HepG2 (cell line): ENCODE measurements around the gene CAMTA2. TPM values are rescaled to one million over a fixed set of nuclear protein-coding genes. Genes with fewer than 3 reads are reported as not detected.
A peak's percentile ranks its signal among the peaks of the same experiment; 100 is the strongest.

Experiments
- EP300 ChIP-seq, 3 experiments: sonication (generic) in 1 of 3; formaldehyde crosslinking in 1 of 3; IDR thresholded peaks; 2 replicates each; pipeline versions ENCODE4 v1.5.1 to v1.6.1; 2011 to 2020; ENCODE audit warnings: low read depth in 2 of 3, low read length in 2 of 3, borderline replicate concordance in 1 of 3, improper control_type of control experiment in 1 of 3, mild to moderate bottlenecking in 1 of 3, missing genetic modification reagents in 1 of 3, moderate library complexity in 1 of 3
- GATAD1 ChIP-seq: IDR thresholded peaks from 2 replicates; pipeline ENCODE4 v1.6.1; 2016; ENCODE audit warnings: missing genetic modification reagents, missing compliant biosample characterization
- HDAC2 ChIP-seq: sonication (generic); formaldehyde crosslinking; IDR thresholded peaks from 2 replicates; pipeline ENCODE4 v1.4.0; 2020; ENCODE audit warnings: missing genetic modification reagents
- JUNB ChIP-seq: sonication (generic); formaldehyde crosslinking; IDR thresholded peaks from 2 replicates; pipeline ENCODE4 v1.8.0; 2022; ENCODE audit warnings: missing genetic modification reagents, mild to moderate bottlenecking, borderline replicate concordance
- KDM5A ChIP-seq: fragments of 200-600 bp; sonication (generic); IDR thresholded peaks from 2 replicates; pipeline ENCODE4 v1.7.0; 2018; ENCODE audit warnings: antibody characterized with exemption, mild to moderate bottlenecking, low read length, borderline replicate concordance
- KLF16 ChIP-seq, 2 experiments: sonication (generic) in 1 of 2; formaldehyde crosslinking in 1 of 2; IDR thresholded peaks; 2 replicates each; pipeline versions ENCODE4 v1.6.1 to v1.8.0; 2016 to 2023; ENCODE audit warnings: missing genetic modification reagents in 2 of 2, missing compliant biosample characterization in 1 of 2
- SNAI1 ChIP-seq: sonication (generic); formaldehyde crosslinking; IDR thresholded peaks from 2 replicates; pipeline ENCODE4 v1.5.0; 2020; ENCODE audit warnings: mild to moderate bottlenecking, missing genetic modification reagents, borderline replicate concordance
- SOX6 ChIP-seq, 2 experiments: fragments of 450-650 bp in 1 of 2; sonication (generic) in 1 of 2; formaldehyde crosslinking in 1 of 2; IDR thresholded peaks; 2 replicates each; pipeline versions ENCODE4 v1.4.0 to v1.6.1; 2017 to 2020; ENCODE audit warnings: antibody characterized with exemption in 1 of 2, mild to moderate bottlenecking in 1 of 2, missing genetic modification reagents in 1 of 2
- THAP9 ChIP-seq: sonication (generic); formaldehyde crosslinking; IDR thresholded peaks from 2 replicates; pipeline ENCODE4; 2020; ENCODE audit warnings: missing genetic modification reagents, mild to moderate bottlenecking, borderline replicate concordance
- YEATS4 ChIP-seq: sonication (generic); formaldehyde crosslinking; IDR thresholded peaks from 2 replicates; pipeline ENCODE4 v1.4.0; 2020; ENCODE audit warnings: missing genetic modification reagents, borderline replicate concordance
- ZNF20 ChIP-seq: sonication (generic); formaldehyde crosslinking; IDR thresholded peaks from 2 replicates; pipeline ENCODE4 v1.4.0; 2020; ENCODE audit warnings: mild to moderate bottlenecking, moderate library complexity, missing genetic modification reagents
- ZNF280D ChIP-seq: sonication (generic); formaldehyde crosslinking; IDR thresholded peaks from 2 replicates; pipeline ENCODE4 v1.5.1; 2020; ENCODE audit warnings: mild to moderate bottlenecking, missing genetic modification reagents
- ZNF460 ChIP-seq: sonication (generic); formaldehyde crosslinking; IDR thresholded peaks from 2 replicates; pipeline ENCODE4 v1.5.1; 2020; ENCODE audit warnings: missing genetic modification reagents, mild to moderate bottlenecking, borderline replicate concordance
- polyA plus RNA-seq, 8 experiments: library from polyadenylated mRNA; depleted of rRNA in 3 of 8; stranded (reverse) in 7 of 8; unstranded in 1 of 8; fragments of >200 nt; fragmentation: Illumina TruSeq in 4 of 8; extraction: Trizol in 4 of 8; gene quantifications; 2 replicates each; pipeline versions ENCODE4 v1.2.1 to v1.2.3, GENCODE V29; 2011 to 2016; ENCODE audit warnings: low read depth in 4 of 8, missing spikeins in 1 of 8, mixed read lengths in 1 of 8; ENCODE audit not compliant: insufficient read depth in 1 of 8
- total RNA-seq, 5 experiments: library from RNA; depleted of rRNA; stranded (reverse); fragments of >200 nt; fragmentation: Illumina TruSeq; extraction: Trizol; gene quantifications; 2 replicates each; pipeline ENCODE4 v1.2.3, GENCODE V29; 2016; ENCODE audit warnings: low read depth in 1 of 5
- TF ChIP-seq, protein P1 (sequence below): sonication (generic); formaldehyde crosslinking; IDR thresholded peaks from 2 replicates; pipeline ENCODE4 v1.5.0; 2020; ENCODE audit warnings: mild to moderate bottlenecking, missing genetic modification reagents
- TF ChIP-seq, protein P2 (sequence below): sonication (generic); formaldehyde crosslinking; IDR thresholded peaks from 2 replicates; pipeline ENCODE4 v1.4.0; 2020; ENCODE audit warnings: mild to moderate bottlenecking, missing genetic modification reagents
- TF ChIP-seq, protein P3 (sequence below): sonication (generic); formaldehyde crosslinking; IDR thresholded peaks from 2 replicates; pipeline ENCODE4 v1.5.1; 2020; ENCODE audit warnings: mild to moderate bottlenecking, missing genetic modification reagents, borderline replicate concordance

CAMTA2 gene
- total and polyA plus RNA-seq, 2 of the 13 experiments (the other 11 are each of a cell fraction or from before 2014, with no cell fraction given) = 4.1 to 7.1 TPM

DNA sequence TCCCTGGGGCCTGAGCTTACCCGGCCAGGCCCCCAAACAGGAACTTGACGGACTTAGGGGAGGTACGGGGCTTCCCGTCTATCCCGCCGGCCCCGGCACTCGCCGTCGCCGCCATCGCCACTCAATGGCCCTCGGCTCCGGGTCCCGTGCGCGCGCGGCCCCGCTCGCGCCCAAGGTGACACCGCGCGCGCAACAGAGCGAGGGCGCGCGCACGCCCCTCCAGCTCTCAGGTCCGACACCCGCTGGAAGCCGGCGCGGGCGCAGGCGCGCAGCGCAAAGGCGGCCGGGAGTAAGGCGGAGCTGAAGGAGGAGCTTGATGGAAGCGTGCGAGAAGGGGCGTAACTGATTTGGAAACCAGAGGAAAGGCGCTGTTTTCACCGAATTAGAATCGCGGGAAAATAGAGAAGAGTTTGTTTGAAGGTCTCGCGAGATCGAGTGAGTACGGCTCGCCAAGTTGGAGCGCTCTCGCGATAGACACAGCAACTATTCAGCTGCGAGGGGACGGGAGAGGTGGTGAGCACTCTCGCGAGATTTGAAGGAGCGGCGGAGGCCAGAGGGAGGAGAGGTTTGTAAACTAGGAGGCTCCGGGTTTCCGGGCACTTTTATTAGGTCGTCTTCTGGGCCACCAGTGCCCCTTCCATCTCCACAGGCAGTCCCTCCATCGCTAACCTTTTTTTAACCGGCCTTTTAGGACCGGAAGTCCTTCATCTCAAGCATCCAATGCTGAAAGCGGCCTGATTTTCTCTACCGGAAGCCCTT lies 47.5 kb downstream of the CAMTA2 start, which contains the start of the genes RNF167 and SLC25A11 (continued):
- no peak; the same call in 1 of the 2 replicates for TF ChIP-seq THAP9 (CRISPR knock-in tag)
- TF ChIP-seq ZNF460 = no peak
- TF ChIP-seq SOX6 (IDR thresholded peaks at IDR 0.05) = no peak
- TF ChIP-seq SOX6 (CRISPR knock-in tag; IDR thresholded peaks at IDR 0.05) = no peak
- peak; percentile 85 for TF ChIP-seq GATAD1 (CRISPR knock-in tag)
- TF ChIP-seq JUNB (CRISPR knock-in tag) = no peak
- TF ChIP-seq SNAI1 (CRISPR knock-in tag) = no peak
- TF ChIP-seq, protein P1, sequence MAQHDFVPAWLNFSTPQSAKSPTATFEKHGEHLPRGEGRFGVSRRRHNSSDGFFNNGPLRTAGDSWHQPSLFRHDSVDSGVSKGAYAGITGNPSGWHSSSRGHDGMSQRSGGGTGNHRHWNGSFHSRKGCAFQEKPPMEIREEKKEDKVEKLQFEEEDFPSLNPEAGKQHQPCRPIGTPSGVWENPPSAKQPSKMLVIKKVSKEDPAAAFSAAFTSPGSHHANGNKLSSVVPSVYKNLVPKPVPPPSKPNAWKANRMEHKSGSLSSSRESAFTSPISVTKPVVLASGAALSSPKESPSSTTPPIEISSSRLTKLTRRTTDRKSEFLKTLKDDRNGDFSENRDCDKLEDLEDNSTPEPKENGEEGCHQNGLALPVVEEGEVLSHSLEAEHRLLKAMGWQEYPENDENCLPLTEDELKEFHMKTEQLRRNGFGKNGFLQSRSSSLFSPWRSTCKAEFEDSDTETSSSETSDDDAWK (CRISPR knock-in tag) = no peak
- TF ChIP-seq, protein P2, sequence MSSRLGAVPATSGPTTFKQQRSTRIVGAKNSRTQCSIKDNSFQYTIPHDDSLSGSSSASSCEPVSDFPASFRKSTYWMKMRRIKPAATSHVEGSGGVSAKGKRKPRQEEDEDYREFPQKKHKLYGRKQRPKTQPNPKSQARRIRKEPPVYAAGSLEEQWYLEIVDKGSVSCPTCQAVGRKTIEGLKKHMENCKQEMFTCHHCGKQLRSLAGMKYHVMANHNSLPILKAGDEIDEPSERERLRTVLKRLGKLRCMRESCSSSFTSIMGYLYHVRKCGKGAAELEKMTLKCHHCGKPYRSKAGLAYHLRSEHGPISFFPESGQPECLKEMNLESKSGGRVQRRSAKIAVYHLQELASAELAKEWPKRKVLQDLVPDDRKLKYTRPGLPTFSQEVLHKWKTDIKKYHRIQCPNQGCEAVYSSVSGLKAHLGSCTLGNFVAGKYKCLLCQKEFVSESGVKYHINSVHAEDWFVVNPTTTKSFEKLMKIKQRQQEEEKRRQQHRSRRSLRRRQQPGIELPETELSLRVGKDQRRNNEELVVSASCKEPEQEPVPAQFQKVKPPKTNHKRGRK (CRISPR knock-in tag) = no peak
- TF ChIP-seq YEATS4 (CRISPR knock-in tag) = peak; percentile 77; the same call in 1 of the 2 replicates
- TF ChIP-seq ZNF280D (CRISPR knock-in tag) = no peak
- no peak for TF ChIP-seq EP300 (IDR thresholded peaks at IDR 0.05; ENCODE audit: low read depth in 2 of 2, low read length in 2 of 2)
- no peak for TF ChIP-seq EP300 (CRISPR knock-in tag; IDR thresholded peaks at IDR 0.05; ENCODE audit: borderline replicate concordance)
- TF ChIP-seq KLF16 (CRISPR knock-in tag; IDR thresholded peaks at IDR 0.05) = peak in 1 of 2 experiments; percentile 70; a peak in 2 of 4 replicates
- TF ChIP-seq ZNF20 (CRISPR knock-in tag) = no peak
- TF ChIP-seq, protein P3, sequence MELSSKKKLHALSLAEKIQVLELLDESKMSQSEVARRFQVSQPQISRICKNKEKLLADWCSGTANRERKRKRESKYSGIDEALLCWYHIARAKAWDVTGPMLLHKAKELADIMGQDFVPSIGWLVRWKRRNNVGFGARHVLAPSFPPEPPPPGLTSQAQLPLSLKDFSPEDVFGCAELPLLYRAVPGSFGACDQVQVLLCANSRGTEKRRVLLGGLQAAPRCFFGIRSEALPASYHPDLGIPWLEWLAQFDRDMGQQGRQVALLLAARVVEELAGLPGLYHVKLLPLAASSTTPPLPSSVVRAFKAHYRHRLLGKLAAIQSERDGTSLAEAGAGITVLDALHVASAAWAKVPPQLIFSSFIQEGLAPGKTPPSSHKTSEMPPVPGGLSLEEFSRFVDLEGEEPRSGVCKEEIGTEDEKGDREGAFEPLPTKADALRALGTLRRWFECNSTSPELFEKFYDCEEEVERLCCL (CRISPR knock-in tag) = no peak
- peak; percentile 94 for TF ChIP-seq KDM5A
- no peak for TF ChIP-seq HDAC2 (CRISPR knock-in tag)
